ENCODE results near the gene NRROS. TPM values are rescaled to one million over a fixed set of nuclear protein-coding genes. Genes with fewer than 3 reads are reported as not detected.

The NRROS gene
- total RNA-seq, 1 donor from 2014 or later: 6.4 TPM

- no peak for DNase-seq (ENCODE audit: low spot score)
These were observed 7.2 kb downstream of the NRROS start for GRCh38 chr3:196646666-196647216.

DNA sequence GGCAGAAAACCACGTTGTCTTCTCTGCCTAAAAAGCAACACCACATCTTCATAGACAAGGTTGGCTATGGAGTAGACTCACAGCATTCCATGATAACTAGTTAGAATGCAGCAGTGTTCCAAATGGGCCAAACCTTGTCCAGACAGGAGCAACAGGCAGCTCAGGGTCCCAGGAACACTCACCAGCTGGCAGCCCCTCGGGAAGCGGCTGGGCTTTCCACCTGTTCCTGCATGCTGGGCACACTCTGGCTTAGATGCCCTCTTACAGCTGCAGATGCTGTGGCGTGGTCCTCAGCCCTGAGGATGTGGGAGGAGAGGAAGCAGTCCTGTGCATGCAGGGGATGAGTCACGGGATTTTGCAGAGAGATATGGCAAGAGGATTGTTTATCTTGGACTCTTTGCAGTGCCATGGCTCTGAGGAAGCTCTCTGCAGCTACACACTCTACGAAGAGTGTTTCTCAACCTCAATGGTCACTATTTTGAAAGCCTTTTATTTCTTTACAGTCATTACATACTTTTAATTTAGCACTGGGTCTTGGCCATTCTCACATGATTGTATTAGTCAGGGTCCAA, 11.3 kb downstream of the NRROS start:
- DNase-seq (ENCODE audit: low spot score): peak; percentile 62

DNA sequence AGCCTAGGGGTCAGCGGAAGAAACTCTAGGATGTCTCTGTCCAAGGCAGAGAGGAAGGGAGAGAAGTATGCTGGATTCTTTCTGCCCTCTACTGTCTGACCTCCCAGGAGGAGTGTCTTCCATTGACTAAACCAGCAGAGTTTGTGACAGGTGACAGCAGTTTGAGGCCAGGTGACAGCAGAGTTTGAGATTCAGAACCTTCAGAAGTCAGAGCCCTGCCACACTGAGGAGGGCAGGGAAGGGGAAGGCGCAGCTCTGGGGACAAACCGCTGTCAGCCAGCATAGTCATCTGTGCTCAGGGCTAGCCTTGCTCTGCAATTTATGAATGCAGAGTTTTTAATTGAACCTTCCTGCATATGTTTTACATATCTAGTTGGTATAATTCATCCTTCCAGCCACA, 12.3 kb downstream of the NRROS start:
- no peak for DNase-seq (ENCODE audit: low spot score)

DNA sequence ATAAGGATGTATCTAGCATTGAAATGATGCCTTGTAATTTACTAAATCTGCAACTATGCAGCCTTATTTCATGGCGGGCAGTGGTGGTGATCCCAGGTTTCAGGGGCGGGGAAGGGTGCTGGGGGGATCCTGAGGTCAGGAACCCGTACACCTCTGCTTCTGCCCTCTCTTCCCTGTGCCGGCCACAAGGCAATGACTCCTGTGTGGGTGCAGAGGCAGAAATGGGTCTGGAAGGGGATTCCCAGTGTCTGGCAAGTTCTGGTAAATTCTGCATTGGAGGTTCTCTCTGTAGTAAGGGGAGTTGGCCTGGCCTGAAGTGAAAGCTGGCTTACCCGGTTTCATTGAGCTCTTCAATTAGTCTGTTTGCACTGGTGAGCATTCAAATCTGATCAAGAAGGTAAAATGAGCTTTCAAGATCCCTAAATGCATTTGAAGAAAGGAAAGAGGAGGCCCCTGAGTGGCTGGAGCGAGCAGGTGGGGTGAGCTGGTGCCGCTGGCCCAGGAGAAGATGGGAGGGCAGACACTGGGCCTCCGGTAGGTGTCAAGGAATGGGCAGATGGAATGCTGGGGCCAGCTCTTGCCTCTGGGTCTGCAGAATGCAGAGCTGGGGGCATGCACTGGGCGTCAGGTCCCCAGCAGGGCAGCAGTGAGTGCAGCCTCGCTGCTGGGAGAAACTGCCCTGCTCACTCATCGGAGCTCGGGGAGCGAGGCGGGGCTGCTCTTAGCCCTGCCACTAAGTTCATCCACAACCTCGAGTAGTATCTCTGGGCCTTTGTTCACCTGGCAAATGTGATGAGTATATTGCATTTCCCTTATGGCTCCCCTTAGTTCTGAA, 13.7 kb downstream of the NRROS start:
- no peak for DNase-seq (ENCODE audit: low spot score)

DNA sequence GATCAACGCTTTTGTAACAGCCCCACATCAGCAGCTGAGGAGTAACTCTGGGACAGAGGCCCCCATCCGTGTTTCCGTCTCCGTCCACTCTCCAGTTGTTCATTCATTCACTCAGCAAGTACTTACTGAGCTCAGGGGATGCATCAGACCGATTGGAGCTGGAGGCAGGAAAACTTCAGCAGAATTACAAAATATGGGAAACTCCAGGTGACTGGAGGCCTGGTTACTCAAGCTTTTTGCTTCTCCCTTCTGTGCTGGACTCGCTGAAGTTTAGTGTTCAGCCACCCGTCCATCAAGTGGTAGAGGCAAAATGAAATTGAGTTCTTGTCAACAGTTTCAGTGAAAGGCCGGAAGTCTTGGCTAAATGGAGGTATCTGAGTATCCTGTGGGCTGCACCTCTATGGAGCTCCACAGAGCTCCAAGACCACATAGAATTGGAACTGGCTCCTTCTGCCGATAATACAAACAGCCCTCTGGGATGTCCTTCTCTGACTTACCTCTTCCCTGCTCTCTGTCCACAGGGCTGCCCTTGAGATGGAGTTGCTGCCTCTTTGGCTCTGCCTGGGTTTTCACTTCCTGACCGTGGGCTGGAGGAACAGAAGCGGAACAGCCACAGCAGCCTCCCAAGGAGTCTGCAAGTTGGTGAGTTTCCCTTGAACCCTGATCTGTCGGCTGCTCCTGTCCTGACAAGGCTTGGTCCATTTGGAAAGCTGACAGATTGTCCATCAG, 14.7 kb downstream of the NRROS start:
- no peak for DNase-seq (ENCODE audit: low spot score)

DNA sequence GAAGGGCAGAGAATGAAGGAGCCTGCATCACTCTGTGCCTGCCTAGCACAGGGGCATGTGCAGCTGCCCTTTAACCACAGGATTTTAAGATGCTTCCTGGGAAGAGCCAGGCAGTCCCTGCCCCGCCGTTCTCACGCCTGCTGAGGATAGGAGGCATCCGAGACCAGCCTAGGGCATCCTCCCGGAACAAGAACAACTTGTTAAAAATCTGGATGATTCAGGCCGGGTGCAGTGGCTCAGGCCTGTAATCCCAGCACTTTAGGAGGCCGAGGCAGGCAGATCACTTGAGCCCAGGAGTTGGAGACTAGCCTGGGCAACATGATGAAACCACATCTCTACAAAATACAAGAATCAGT, 15.2 kb downstream of the NRROS start:
- DNase-seq (ENCODE audit: low spot score): no peak

- DNase-seq (ENCODE audit: low spot score): no peak
These were observed 16.0 kb downstream of the NRROS start for GRCh38 chr3:196655496-196655895.

- no peak for DNase-seq (ENCODE audit: low spot score)
These were observed 16.7 kb downstream of the NRROS start for GRCh38 chr3:196656213-196656612.

- DNase-seq (ENCODE audit: low spot score): no peak
These were observed 20.4 kb downstream of the NRROS start for GRCh38 chr3:196659901-196660351.

DNA sequence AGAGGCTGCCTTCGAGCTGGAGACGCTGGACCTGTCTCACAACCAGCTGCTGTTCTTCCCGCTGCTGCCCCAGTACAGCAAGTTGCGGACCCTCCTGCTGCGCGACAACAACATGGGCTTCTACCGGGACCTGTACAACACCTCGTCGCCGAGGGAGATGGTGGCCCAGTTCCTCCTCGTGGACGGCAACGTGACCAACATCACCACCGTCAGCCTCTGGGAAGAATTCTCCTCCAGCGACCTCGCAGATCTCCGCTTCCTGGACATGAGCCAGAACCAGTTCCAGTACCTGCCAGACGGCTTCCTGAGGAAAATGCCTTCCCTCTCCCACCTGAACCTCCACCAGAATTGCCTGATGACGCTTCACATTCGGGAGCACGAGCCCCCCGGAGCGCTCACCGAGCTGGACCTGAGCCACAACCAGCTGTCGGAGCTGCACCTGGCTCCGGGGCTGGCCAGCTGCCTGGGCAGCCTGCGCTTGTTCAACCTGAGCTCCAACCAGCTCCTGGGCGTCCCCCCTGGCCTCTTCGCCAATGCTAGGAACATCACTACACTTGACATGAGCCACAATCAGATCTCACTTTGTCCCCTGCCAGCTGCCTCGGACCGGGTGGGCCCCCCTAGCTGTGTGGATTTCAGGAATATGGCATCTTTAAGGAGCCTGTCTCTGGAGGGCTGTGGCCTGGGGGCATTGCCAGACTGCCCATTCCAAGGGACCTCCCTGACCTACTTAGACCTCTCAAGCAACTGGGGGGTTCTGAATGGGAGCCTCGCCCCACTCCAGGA, 21.1 kb downstream of the NRROS start:
- DNase-seq (ENCODE audit: low spot score): no peak

DNA sequence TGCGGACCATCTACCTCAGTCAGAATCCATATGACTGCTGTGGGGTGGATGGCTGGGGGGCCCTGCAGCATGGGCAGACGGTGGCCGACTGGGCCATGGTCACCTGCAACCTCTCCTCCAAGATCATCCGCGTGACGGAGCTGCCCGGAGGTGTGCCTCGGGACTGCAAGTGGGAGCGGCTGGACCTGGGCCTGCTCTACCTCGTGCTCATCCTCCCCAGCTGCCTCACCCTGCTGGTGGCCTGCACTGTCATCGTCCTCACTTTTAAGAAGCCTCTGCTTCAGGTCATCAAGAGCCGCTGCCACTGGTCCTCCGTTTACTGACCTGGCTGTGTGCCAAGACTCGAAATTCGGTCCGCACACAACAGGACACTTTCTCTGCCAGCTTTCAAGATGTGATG, 21.9 kb downstream of the NRROS start:
- DNase-seq (ENCODE audit: low spot score): no peak

- no peak for DNase-seq (ENCODE audit: low spot score)
These were observed 22.5 kb downstream of the NRROS start for GRCh38 chr3:196662033-196662432.

GRCh38 chr3:196662711-196663571, 23.4 kb downstream of the NRROS start:
- no peak for DNase-seq (ENCODE audit: low spot score)

DNA sequence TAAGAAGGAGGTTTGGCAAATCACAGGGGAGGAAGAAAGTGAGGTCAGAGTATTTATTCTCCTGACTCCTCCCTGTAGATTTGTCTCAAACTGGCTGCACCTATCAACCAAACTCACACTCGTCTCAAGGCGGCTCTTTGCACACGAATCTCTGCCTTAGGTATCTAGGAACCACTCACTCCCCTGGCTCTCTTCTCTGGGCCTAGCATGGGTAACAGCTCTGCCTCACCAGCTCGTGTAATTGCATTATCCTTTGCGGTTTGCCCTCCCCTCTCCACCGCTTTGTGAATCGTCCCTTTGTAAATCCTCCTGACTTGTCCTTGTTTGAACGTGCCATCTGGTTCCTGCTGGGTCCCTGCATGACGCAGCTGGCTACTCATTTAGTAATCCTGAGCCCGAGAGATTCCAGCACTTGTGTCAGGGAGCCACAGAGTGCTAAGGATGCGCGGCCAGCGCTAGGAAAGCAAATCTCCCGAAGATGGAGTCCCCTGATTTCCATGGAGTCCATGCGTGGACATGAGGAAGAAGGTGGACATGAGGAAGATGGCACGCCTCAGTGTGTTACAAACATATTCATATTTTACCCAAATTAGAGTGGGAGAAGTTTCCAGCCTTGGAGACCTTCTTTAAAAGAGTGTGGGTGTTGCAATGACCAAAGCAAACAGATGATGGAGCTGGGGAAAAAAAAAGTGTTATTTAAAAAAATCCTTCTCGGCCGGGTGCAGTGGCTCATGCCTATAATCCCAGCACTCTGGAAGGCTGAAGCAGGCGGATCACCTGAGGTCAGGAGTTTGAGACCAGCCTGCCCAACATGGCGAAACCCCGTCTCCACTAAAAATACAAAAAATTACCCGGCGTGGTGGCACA, 26.7 kb downstream of the NRROS start:
- DNase-seq (ENCODE audit: low spot score): no peak

DNA sequence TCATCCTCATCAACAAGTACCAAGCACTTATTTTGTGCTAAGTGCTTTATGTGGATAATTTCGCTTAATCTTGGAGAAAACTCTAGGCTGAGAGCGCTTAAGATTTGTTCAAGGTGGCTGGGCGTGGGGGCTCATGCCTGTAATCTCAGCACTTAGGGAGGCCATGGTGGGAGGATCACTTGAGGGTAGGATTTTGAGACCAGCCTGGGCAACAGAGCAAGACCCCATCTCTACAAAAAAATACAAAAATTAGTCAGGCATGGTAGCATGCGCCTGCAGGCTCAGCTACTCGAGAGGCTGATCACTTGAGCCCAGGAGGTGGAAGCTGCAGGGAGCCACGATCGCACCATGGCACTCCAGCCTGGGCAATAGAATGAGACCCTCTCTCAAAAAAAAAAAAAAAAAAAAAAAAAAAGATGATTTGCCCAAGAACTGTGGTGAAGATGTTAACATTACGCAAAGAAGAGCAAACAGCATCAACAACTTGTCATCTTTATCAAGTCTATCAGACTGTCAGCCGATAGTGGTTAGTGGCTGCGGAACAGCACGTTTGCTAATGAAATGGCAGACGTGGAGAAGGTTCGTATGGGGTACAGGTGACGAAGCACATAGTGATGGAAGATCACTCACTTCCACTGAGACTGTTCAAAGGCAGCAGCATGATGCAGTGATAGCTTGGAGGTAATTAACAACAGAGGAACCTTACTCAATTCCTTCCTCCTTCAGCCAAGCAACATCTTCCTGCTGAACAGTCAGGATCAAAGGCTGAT, 27.7 kb downstream of the NRROS start:
- no peak for DNase-seq (ENCODE audit: low spot score)

DNA sequence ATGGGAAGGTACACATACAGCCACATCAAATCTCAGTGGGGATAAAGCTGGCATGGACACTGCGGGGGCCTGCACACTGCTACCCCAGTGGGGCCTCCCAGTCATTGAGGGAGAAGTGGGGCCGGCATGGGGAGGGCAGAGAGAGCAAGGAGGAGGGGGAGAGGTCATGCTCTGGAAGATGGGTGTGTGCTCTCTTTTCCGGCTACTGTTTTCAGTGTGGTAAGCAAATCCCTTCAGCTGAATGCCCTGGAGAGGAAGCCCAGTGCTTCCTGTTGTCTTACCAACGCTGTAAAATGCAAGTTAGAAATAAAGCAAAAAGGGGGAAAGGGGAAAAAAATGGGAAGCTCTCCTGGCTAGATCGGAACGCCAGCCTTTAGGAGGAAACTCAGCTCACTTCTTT, 30.8 kb downstream of the NRROS start:
- DNase-seq (ENCODE audit: low spot score): no peak

GRCh38 chr3:196673632-196674031, 34.1 kb downstream of the NRROS start:
- DNase-seq (ENCODE audit: low spot score): no peak

- no peak for DNase-seq (ENCODE audit: low spot score)
These were observed 37.9 kb downstream of the NRROS start for GRCh38 chr3:196677353-196677752.

- DNase-seq (ENCODE audit: low spot score): no peak
These were observed 38.4 kb downstream of the NRROS start for GRCh38 chr3:196677931-196678330.
